HG02981 (cell line): Measurements from ENCODE around the gene OCA2.
A peak's percentile ranks its signal among the peaks of the same experiment; 100 is the strongest.
"Not testable (repeated sequence)": the region's sequence is repeated elsewhere in the genome, so short reads cannot be mapped to it uniquely, and the experiment has no call there.

Source experiments
- ATAC-seq: cut with Tn5 transposase; IDR thresholded peaks from one replicate; pipeline ENCODE4 v1.9.1; 2021; ENCODE audit warnings: mild to moderate bottlenecking, moderate library complexity; ENCODE audit not compliant: unreplicated experiment

Gene OCA2

GRCh38 chr15:28098766-28099554 is at the start of gene OCA2:
TSS of gene OCA2 (minus strand) at chr15:28099315. CDS start at chr15:28081874, 17,441 bp downstream.
- ATAC-seq, result no peak

GRCh38 chr15:28147801-28148200 is 48.7 kb upstream of the OCA2 start:
- ATAC-seq, result no peak

- not testable (repeated sequence) for ATAC-seq
Observed at GRCh38 chr15:28145419-28145818, 46.3 kb upstream of the OCA2 start.

- no peak for ATAC-seq
Observed at GRCh38 chr15:28140062-28140461, 40.9 kb upstream of the OCA2 start.

- not testable (repeated sequence) for ATAC-seq
Observed at GRCh38 chr15:28137408-28138039, 38.4 kb upstream of the OCA2 start.

- peak; percentile 95 for ATAC-seq
Observed at GRCh38 chr15:28136236-28136904, 37.3 kb upstream of the OCA2 start.

GRCh38 chr15:28133281-28133680 is 34.2 kb upstream of the OCA2 start:
- no peak for ATAC-seq

GRCh38 chr15:28132524-28133275 is 33.6 kb upstream of the OCA2 start:
- ATAC-seq, result no peak

GRCh38 chr15:28131946-28132345 is 32.8 kb upstream of the OCA2 start:
- ATAC-seq, result no peak

- no peak for ATAC-seq
Observed at GRCh38 chr15:28131400-28131799, 32.3 kb upstream of the OCA2 start.

GRCh38 chr15:28130651-28131050 is 31.5 kb upstream of the OCA2 start:
- ATAC-seq, result no peak

- ATAC-seq, result no peak
Observed at GRCh38 chr15:28129231-28129848, 30.2 kb upstream of the OCA2 start.

GRCh38 chr15:28128031-28128430 is 28.9 kb upstream of the OCA2 start:
- no peak for ATAC-seq

GRCh38 chr15:28127036-28127435 is 27.9 kb upstream of the OCA2 start:
- no peak for ATAC-seq

GRCh38 chr15:28125673-28126651 is 26.8 kb upstream of the OCA2 start:
- no peak for ATAC-seq

GRCh38 chr15:28124841-28125240 is 25.7 kb upstream of the OCA2 start:
- no peak for ATAC-seq

GRCh38 chr15:28123408-28124023 is 24.4 kb upstream of the OCA2 start:
- no peak for ATAC-seq

- ATAC-seq, result no peak
Observed at GRCh38 chr15:28122038-28122949, 23.2 kb upstream of the OCA2 start.
